Mesothelial cell of epicardium (in vitro differentiated cells): ENCODE measurements around the gene UTP11. TPM values are rescaled to one million over a fixed set of nuclear protein-coding genes. Genes with fewer than 3 reads are reported as not detected.
A peak's percentile ranks its signal among the peaks of the same experiment; 100 is the strongest.

Experiments
- DNase-seq, 2 experiments: peaks; one replicate each; pipeline ENCODE4 v3.0.0; 2021; ENCODE audit warnings: low spot score in 2 of 2; ENCODE audit not compliant: unreplicated experiment in 2 of 2
- H3K27ac Mint-ChIP-seq: 2 replicates; pipeline ENCODE4 v1.8.0; 2021; ENCODE audit warnings: mixed read lengths
- H3K27me3 Mint-ChIP-seq: 2 replicates; pipeline ENCODE4 v1.8.0; 2021; ENCODE audit warnings: low read depth, mixed read lengths
- H3K36me3 Mint-ChIP-seq: 2 replicates; pipeline ENCODE4 v1.8.0; 2021; ENCODE audit warnings: mixed read lengths
- H3K4me1 Mint-ChIP-seq: 2 replicates; pipeline ENCODE4 v1.8.0; 2021; ENCODE audit warnings: mixed read lengths
- H3K4me3 Mint-ChIP-seq: 2 replicates; pipeline ENCODE4 v1.8.0; 2021; ENCODE audit warnings: mild to moderate bottlenecking, moderate library complexity, mixed read lengths
- H3K9me3 Mint-ChIP-seq: 2 replicates; pipeline ENCODE4 v1.8.0; 2021; ENCODE audit warnings: mixed read lengths
- CTCF ChIP-seq: fragments of 200-600 bp; sonication (generic); IDR thresholded peaks from one replicate; pipeline ENCODE4 v1.5.0; 2021; ENCODE audit warnings: antibody characterized with exemption; ENCODE audit not compliant: unreplicated experiment
- total RNA-seq: library from RNA; stranded (reverse); gene quantifications from 3 replicates; pipeline ENCODE4 v1.2.1, GENCODE V29; 2021

UTP11 gene
- total RNA-seq, 1 donor from 2014 or later = 32.3 TPM

- no peaks in the 10 kb centered on the region for H3K27me3 Mint-ChIP-seq
- peak; percentile 59 to 60 for DNase-seq
These were observed 7.1 kb upstream of the UTP11 start, which contains the start of gene FHL3 for GRCh38 chr1:38005195-38006007. FHL3 (minus strand) TSS chr1:38005514; CDS start chr1:37999412, 6,102 bp downstream.

GRCh38 chr1:38006008-38006828 is 6.3 kb upstream of the UTP11 start:
- no peaks in the 10 kb centered on the region for H3K9me3 Mint-ChIP-seq

More at GRCh38 chr1:38005195-38006007, 7.1 kb upstream of the UTP11 start, which contains the start of gene FHL3:
- no peaks in the 10 kb centered on the region for H3K36me3 Mint-ChIP-seq
- H3K4me3 Mint-ChIP-seq = peak within 1 kb of the TSS; percentile 82
- TF ChIP-seq CTCF = no peak
- peak within 1 kb of the TSS; percentile 90 for H3K27ac Mint-ChIP-seq
- H3K4me1 Mint-ChIP-seq = peaks cover 31% of the 10 kb centered on the region
- no peaks in the 10 kb centered on the region for H3K9me3 Mint-ChIP-seq

GRCh38 chr1:38009088-38009840 is 3.3 kb upstream of the UTP11 start:
- H3K4me3 Mint-ChIP-seq = no peak overlapping the region
- TF ChIP-seq CTCF = no peak
- H3K36me3 Mint-ChIP-seq = no peaks in the 10 kb centered on the region
- H3K27ac Mint-ChIP-seq = no peak overlapping the region
- H3K9me3 Mint-ChIP-seq = no peaks in the 10 kb centered on the region
- no peak for DNase-seq
- H3K4me1 Mint-ChIP-seq = peaks cover 14% of the 10 kb centered on the region
- H3K27me3 Mint-ChIP-seq = no peaks in the 10 kb centered on the region

More at GRCh38 chr1:38006008-38006828, 6.3 kb upstream of the UTP11 start:
- no peaks in the 10 kb centered on the region for H3K27me3 Mint-ChIP-seq
- no peaks in the 10 kb centered on the region for H3K36me3 Mint-ChIP-seq
- no peak for TF ChIP-seq CTCF
- H3K4me1 Mint-ChIP-seq = peaks cover 22% of the 10 kb centered on the region
- H3K27ac Mint-ChIP-seq = peak overlapping the region; percentile 71
- DNase-seq = no peak
- H3K4me3 Mint-ChIP-seq = peak overlapping the region; percentile 66

- H3K27me3 Mint-ChIP-seq = no peaks in the 10 kb centered on the region
- TF ChIP-seq CTCF = no peak
- H3K27ac Mint-ChIP-seq = no peak overlapping the region
- no peak overlapping the region for H3K4me3 Mint-ChIP-seq
- H3K4me1 Mint-ChIP-seq = peaks cover 9% of the 10 kb centered on the region
- no peaks in the 10 kb centered on the region for H3K9me3 Mint-ChIP-seq
- no peak for DNase-seq
- H3K36me3 Mint-ChIP-seq = no peaks in the 10 kb centered on the region
These were observed 2.7 kb upstream of the UTP11 start for GRCh38 chr1:38009841-38010180.

GRCh38 chr1:38013227-38013622 is 691 bp downstream of the UTP11 start:
- peak overlapping the region; percentile 94 for H3K4me3 Mint-ChIP-seq
- peak overlapping the region; percentile 98 for H3K27ac Mint-ChIP-seq

More at GRCh38 chr1:38013227-38013622, 691 bp downstream of the UTP11 start:
- Mint-ChIP-seq H3K4me1 (peaks cover 13% of the 10 kb centered on the region), H3K9me3 (no peaks in the 10 kb centered on the region), H3K36me3 (peaks cover 8% of the 10 kb centered on the region), H3K27me3 (no peaks in the 10 kb centered on the region)
- no peak for DNase-seq
- no peak for TF ChIP-seq CTCF
